ENCODE data around the gene SPATA18.
"Not testable (repeated sequence)": the region's sequence is repeated elsewhere in the genome, so short reads cannot be mapped to it uniquely, and the experiment has no call there.

SPATA18 gene

DNA sequence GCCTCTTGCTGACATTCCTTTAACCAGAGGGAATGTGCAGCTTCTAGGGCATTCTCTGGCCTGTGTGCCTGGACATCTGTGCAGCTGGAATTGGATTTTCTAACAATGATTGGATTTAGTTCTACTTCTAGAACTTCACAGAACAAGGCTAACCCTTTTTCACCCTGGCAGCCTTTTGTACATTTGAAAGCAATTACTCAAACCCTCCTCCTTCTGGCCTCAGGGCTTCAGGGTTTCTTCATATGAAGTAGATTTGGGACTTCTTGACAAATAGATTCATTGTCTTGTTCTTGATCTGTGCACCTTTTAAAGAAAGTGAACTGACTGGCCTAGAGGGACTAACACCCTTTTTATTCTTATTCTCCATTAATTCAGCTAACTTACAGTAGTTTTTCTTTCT lies 30.1 kb downstream of the SPATA18 start:
- H3K4me3 ChIP-seq (ENCODE audit: low read depth, low read length) = no peak overlapping the region
- TF ChIP-seq ZNF24 (tag by site-specific recombination; IDR thresholded peaks at IDR 0.05) (no peak), ZSCAN30 (tag by site-specific recombination; IDR thresholded peaks at IDR 0.05) (no peak), ZNF214 (tag by site-specific recombination; IDR thresholded peaks at IDR 0.05; ENCODE audit: borderline replicate concordance) (no peak), ZNF677 (tag by site-specific recombination; IDR thresholded peaks at IDR 0.05) (no peak)
- TF ChIP-seq, protein P1, sequence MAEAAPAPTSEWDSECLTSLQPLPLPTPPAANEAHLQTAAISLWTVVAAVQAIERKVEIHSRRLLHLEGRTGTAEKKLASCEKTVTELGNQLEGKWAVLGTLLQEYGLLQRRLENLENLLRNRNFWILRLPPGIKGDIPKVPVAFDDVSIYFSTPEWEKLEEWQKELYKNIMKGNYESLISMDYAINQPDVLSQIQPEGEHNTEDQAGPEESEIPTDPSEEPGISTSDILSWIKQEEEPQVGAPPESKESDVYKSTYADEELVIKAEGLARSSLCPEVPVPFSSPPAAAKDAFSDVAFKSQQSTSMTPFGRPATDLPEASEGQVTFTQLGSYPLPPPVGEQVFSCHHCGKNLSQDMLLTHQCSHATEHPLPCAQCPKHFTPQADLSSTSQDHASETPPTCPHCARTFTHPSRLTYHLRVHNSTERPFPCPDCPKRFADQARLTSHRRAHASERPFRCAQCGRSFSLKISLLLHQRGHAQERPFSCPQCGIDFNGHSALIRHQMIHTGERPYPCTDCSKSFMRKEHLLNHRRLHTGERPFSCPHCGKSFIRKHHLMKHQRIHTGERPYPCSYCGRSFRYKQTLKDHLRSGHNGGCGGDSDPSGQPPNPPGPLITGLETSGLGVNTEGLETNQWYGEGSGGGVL (tag by site-specific recombination; IDR thresholded peaks at IDR 0.05) = no peak
- H3K9me3 ChIP-seq (ENCODE audit: control insufficient read depth, insufficient read depth, low read depth, low read length) = no peaks in the 10 kb centered on the region
- H3K4me1 ChIP-seq (ENCODE audit: control insufficient read depth, insufficient read depth, low read length) = no peaks in the 10 kb centered on the region
- ChIA-PET CTCF (interaction anchor here (0.6 kb wide), 1 partner anchor 10 kb away, joined by 3 read pairs; no protein-coding TSS in a partner anchor), POLR2A (no interaction called here)
- H3K27ac ChIP-seq (ENCODE audit: extremely low read depth, low read depth, low read length) = no peak overlapping the region
- no peaks in the 10 kb centered on the region for H3K36me3 ChIP-seq (ENCODE audit: control insufficient read depth in 2 of 2, insufficient read depth in 1 of 2, low read length in 2 of 2)

DNA sequence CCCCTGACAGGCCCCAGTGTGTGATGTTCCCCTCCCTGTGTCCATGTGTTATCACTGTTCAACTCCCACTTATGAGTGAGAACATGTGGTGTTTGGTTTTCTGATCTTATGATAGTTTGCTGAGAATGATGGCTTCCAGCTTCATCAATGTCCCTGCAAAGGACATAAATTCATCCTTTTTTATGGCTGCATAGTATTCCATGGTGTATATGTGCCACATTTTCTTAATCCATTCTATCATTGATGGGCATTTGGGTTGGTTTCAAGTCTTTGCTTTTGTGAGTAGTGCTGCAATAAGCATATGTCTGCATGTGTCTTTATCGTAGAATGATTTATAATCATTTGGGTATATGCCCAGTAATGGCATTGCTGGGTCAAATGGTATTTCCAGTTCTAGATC lies 35.3 kb downstream of the SPATA18 start:
- H3K4me1 ChIP-seq (ENCODE audit: control insufficient read depth, insufficient read depth, low read length); POLR2A ChIA-PET; H3K9me3 ChIP-seq (ENCODE audit: control insufficient read depth, insufficient read depth, low read depth, low read length); H3K36me3 ChIP-seq (ENCODE audit: control insufficient read depth in 2 of 2, insufficient read depth in 1 of 2, low read length in 2 of 2); H3K27ac ChIP-seq (ENCODE audit: extremely low read depth, low read depth, low read length); CTCF ChIA-PET; H3K4me3 ChIP-seq (ENCODE audit: low read depth, low read length): not testable (repeated sequence)
- peak; percentile 66; the same call in 1 of the 2 replicates for TF ChIP-seq ZNF146 (tag by site-specific recombination; IDR thresholded peaks at IDR 0.05)

- H3K9me3 ChIP-seq (ENCODE audit: control insufficient read depth, insufficient read depth, low read depth, low read length) = no peaks in the 10 kb centered on the region
- no peaks in the 10 kb centered on the region for H3K36me3 ChIP-seq (ENCODE audit: control insufficient read depth in 2 of 2, insufficient read depth in 1 of 2, low read length in 2 of 2)
- POLR2A ChIA-PET = no interaction called here
- H3K4me3 ChIP-seq (ENCODE audit: low read depth, low read length) = no peak overlapping the region
- H3K4me1 ChIP-seq (ENCODE audit: control insufficient read depth, insufficient read depth, low read length) = no peaks in the 10 kb centered on the region
- H3K27ac ChIP-seq (ENCODE audit: extremely low read depth, low read depth, low read length) = no peak overlapping the region
- CTCF ChIA-PET = no interaction called here
- TF ChIP-seq ZNF37A (tag by site-specific recombination; IDR thresholded peaks at IDR 0.05) = no peak
- TF ChIP-seq, protein P2, sequence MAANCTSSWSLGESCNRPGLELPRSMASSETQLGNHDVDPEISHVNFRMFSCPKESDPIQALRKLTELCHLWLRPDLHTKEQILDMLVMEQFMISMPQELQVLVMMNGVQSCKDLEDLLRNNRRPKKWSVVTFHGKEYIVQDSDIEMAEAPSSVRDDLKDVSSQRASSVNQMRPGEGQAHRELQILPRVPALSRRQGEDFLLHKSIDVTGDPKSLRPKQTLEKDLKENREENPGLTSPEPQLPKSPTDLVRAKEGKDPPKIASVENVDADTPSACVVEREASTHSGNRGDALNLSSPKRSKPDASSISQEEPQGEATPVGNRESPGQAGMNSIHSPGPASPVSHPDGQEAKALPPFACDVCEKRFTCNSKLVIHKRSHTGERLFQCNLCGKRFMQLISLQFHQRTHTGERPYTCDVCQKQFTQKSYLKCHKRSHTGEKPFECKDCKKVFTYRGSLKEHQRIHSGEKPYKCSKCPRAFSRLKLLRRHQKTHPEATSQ (tag by site-specific recombination; IDR thresholded peaks at IDR 0.05) = no peak
- TF ChIP-seq, protein P3, sequence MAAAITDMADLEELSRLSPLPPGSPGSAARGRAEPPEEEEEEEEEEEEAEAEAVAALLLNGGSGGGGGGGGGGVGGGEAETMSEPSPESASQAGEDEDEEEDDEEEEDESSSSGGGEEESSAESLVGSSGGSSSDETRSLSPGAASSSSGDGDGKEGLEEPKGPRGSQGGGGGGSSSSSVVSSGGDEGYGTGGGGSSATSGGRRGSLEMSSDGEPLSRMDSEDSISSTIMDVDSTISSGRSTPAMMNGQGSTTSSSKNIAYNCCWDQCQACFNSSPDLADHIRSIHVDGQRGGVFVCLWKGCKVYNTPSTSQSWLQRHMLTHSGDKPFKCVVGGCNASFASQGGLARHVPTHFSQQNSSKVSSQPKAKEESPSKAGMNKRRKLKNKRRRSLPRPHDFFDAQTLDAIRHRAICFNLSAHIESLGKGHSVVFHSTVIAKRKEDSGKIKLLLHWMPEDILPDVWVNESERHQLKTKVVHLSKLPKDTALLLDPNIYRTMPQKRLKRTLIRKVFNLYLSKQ (tag by site-specific recombination; IDR thresholded peaks at IDR 0.05; ENCODE audit: borderline replicate concordance) = no peak
- TF ChIP-seq, protein P4, sequence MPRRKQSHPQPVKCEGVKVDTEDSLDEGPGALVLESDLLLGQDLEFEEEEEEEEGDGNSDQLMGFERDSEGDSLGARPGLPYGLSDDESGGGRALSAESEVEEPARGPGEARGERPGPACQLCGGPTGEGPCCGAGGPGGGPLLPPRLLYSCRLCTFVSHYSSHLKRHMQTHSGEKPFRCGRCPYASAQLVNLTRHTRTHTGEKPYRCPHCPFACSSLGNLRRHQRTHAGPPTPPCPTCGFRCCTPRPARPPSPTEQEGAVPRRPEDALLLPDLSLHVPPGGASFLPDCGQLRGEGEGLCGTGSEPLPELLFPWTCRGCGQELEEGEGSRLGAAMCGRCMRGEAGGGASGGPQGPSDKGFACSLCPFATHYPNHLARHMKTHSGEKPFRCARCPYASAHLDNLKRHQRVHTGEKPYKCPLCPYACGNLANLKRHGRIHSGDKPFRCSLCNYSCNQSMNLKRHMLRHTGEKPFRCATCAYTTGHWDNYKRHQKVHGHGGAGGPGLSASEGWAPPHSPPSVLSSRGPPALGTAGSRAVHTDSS (tag by site-specific recombination; IDR thresholded peaks at IDR 0.05) = no peak
- TF ChIP-seq KLF10 (tag by site-specific recombination; IDR thresholded peaks at IDR 0.05) = no peak
- no peak for TF ChIP-seq ZNF175 (tag by site-specific recombination; IDR thresholded peaks at IDR 0.05)
- TF ChIP-seq ZBTB20 (tag by site-specific recombination; IDR thresholded peaks at IDR 0.05) = no peak
- TF ChIP-seq ZNF791 (tag by site-specific recombination; IDR thresholded peaks at IDR 0.05) = no peak
- TF ChIP-seq SALL2 (tag by site-specific recombination; IDR thresholded peaks at IDR 0.05; ENCODE audit: borderline replicate concordance) = no peak
These were observed 40.7 kb downstream of the SPATA18 start for GRCh38 chr4:52091801-52092200.

Measured in HEK293 (cell line).